ENCODE measurements around the gene ABO.
"Not testable (repeated sequence)": the region's sequence is repeated elsewhere in the genome, so short reads cannot be mapped to it uniquely, and the experiment has no call there.

The ABO gene

GRCh38 chr9:133290751-133291302, 15.8 kb upstream of the ABO start:
- no peak for DNase-seq (ENCODE audit: low read depth, low spot score)

GRCh38 chr9:133286523-133286922, 11.5 kb upstream of the ABO start:
- no peak for DNase-seq (ENCODE audit: low read depth, low spot score)

GRCh38 chr9:133285252-133285775, 10.3 kb upstream of the ABO start:
- no peak for DNase-seq (ENCODE audit: low read depth, low spot score)

- DNase-seq (ENCODE audit: low read depth, low spot score): no peak
Measured at GRCh38 chr9:133284362-133284761, 9.4 kb upstream of the ABO start.

GRCh38 chr9:133283255-133284032, 8.4 kb upstream of the ABO start:
- DNase-seq (ENCODE audit: low read depth, low spot score): not testable (repeated sequence)

- DNase-seq (ENCODE audit: low read depth, low spot score): no peak
Measured at GRCh38 chr9:133282464-133283238, 7.7 kb upstream of the ABO start.

- DNase-seq (ENCODE audit: low read depth, low spot score): no peak
Measured at GRCh38 chr9:133280392-133280791, 5.4 kb upstream of the ABO start.

GRCh38 chr9:133278161-133279114, 3.4 kb upstream of the ABO start:
- no peak for DNase-seq (ENCODE audit: low read depth, low spot score)

- DNase-seq (ENCODE audit: low read depth, low spot score): no peak
Measured at GRCh38 chr9:133277467-133277866, 2.5 kb upstream of the ABO start.

- DNase-seq (ENCODE audit: low read depth, low spot score): no peak
Measured at GRCh38 chr9:133276923-133277322, 1.9 kb upstream of the ABO start.

- no peak for DNase-seq (ENCODE audit: low read depth, low spot score)
Measured at GRCh38 chr9:133276001-133276884, 1.2 kb upstream of the ABO start.

- no peak for DNase-seq (ENCODE audit: low read depth, low spot score)
Measured at GRCh38 chr9:133274236-133275104, 531 bp downstream of the ABO start.

GRCh38 chr9:133273819-133274218, 1.2 kb downstream of the ABO start:
- DNase-seq (ENCODE audit: low read depth, low spot score): no peak

GRCh38 chr9:133273098-133273497, 1.9 kb downstream of the ABO start:
- no peak for DNase-seq (ENCODE audit: low read depth, low spot score)

GRCh38 chr9:133269537-133270362, 5.3 kb downstream of the ABO start:
- no peak for DNase-seq (ENCODE audit: low read depth, low spot score)

- not testable (repeated sequence) for DNase-seq (ENCODE audit: low read depth, low spot score)
Measured at GRCh38 chr9:133269136-133269535, 5.9 kb downstream of the ABO start.

GRCh38 chr9:133268335-133269056, 6.5 kb downstream of the ABO start:
- no peak for DNase-seq (ENCODE audit: low read depth, low spot score)
